ENCODE results near the gene HINT2. TPM values are rescaled to one million over a fixed set of nuclear protein-coding genes. Genes with fewer than 3 reads are reported as not detected.

HINT2 gene
- total and polyA plus RNA-seq, 2 donors (not counting 1 experiment from before 2014, with no cell fraction given), result 31.9 to 33.6 TPM

- no peak overlapping the region for H3K4me3 Mint-ChIP-seq
- H3K27me3 ChIP-seq (replicated peaks in 1 of 4; ENCODE audit: control extremely low read depth in 1 of 4, control insufficient read depth in 3 of 4, insufficient read depth in 4 of 4, low read length in 3 of 4), result no peaks in the 10 kb centered on the region
- ChIA-PET CTCF (interaction anchor here (0.7 to 1.4 kb wide), 3 partner anchors 15 to 173 kb away, joined by 3 to 10 read pairs (median 6); no protein-coding TSS in a partner anchor), POLR2A (no interaction called here)
- H3K79me2 ChIP-seq (ENCODE audit: control insufficient read depth, insufficient read depth, low read length), result peaks cover 3% of the 10 kb centered on the region
- H3K9ac ChIP-seq (ENCODE audit: low read length), result no peak overlapping the region
- no peak for TF ChIP-seq EZH2 (IDR thresholded peaks at IDR 0.05; ENCODE audit: borderline replicate concordance, insufficient read depth, low read depth, low read length, poor library complexity, severe bottlenecking)
- no peak for TF ChIP-seq CTCF (IDR thresholded peaks at IDR 0.05)
- DNase-seq (no peak), ATAC-seq (ENCODE audit: low read depth) (no peak)
- no peak overlapping the region for H3K27ac ChIP-seq (ENCODE audit: low read length in 2 of 2)
- no peaks in the 10 kb centered on the region for H3K9me3 Mint-ChIP-seq (ENCODE audit: insufficient read depth)
- WGBS (ENCODE audit: insufficient coverage), result 96% methylated on average over 14 of the region's 17 CpGs
- H3K4me2 ChIP-seq (replicated peaks; ENCODE audit: low read depth, low read length, poor library complexity, severe bottlenecking), result peak overlapping the region; percentile 35
- peaks cover 57 to 65% of the 10 kb centered on the region in 2 donors for H3K4me1 ChIP-seq (ENCODE audit: control insufficient read depth in 2 of 2, insufficient read depth in 2 of 2, low read length in 2 of 2)
- no peak overlapping the region for H3K4me3 ChIP-seq (ENCODE audit: control extremely low read depth in 1 of 5, extremely low read depth in 1 of 5, insufficient read depth in 1 of 5, low read depth in 2 of 5, low read length in 4 of 5)
- H3K27me3 Mint-ChIP-seq, result no peaks in the 10 kb centered on the region
- H3K9me3 ChIP-seq (ENCODE audit: control extremely low read depth in 1 of 3, control insufficient read depth in 2 of 3, insufficient read depth in 1 of 3, low read length in 2 of 3), result no peaks in the 10 kb centered on the region
- H3K36me3 ChIP-seq (replicated peaks in 1 of 2; ENCODE audit: control extremely low read depth in 1 of 2, control insufficient read depth in 1 of 2, extremely low read depth in 1 of 2, insufficient read depth in 2 of 2, low read length in 1 of 2), result no peaks in the 10 kb centered on the region
- H4K20me1 ChIP-seq (ENCODE audit: control insufficient read depth, insufficient read depth, low read length, poor library complexity, severe bottlenecking), result no peaks in the 10 kb centered on the region
- no peak overlapping the region for H2AFZ ChIP-seq (ENCODE audit: insufficient read depth, low read depth, low read length, poor library complexity, severe bottlenecking)
- intact Hi-C loops (cut with micrococcal nuclease), result no loop called here
- H3K4me1 Mint-ChIP-seq, result peaks cover 59% of the 10 kb centered on the region
- H3K27ac Mint-ChIP-seq, result no peak overlapping the region
Measured at GRCh38 chr9:35842020-35842745, 27.3 kb upstream of the HINT2 start.

- H3K9me3 ChIP-seq (ENCODE audit: control extremely low read depth in 1 of 3, control insufficient read depth in 2 of 3, insufficient read depth in 1 of 3, low read length in 2 of 3), result no peaks in the 10 kb centered on the region
- intact Hi-C loops (cut with micrococcal nuclease), result no loop called here
- no peaks in the 10 kb centered on the region for H3K27me3 ChIP-seq (replicated peaks in 1 of 4; ENCODE audit: control extremely low read depth in 1 of 4, control insufficient read depth in 3 of 4, insufficient read depth in 4 of 4, low read length in 3 of 4)
- Mint-ChIP-seq H3K4me1 (peaks cover 53% of the 10 kb centered on the region), H3K27ac (no peak overlapping the region), H3K9me3 (ENCODE audit: insufficient read depth) (no peaks in the 10 kb centered on the region), H3K4me3 (no peak overlapping the region), H3K27me3 (no peaks in the 10 kb centered on the region)
- CTCF ChIA-PET, result interaction anchor here (0.7 to 1.4 kb wide), 4 partner anchors 15 to 172 kb away, joined by 3 to 10 read pairs (median 4); no protein-coding TSS in a partner anchor
- H3K27ac ChIP-seq (ENCODE audit: low read length in 2 of 2), result no peak overlapping the region
- H3K4me2 ChIP-seq (replicated peaks; ENCODE audit: low read depth, low read length, poor library complexity, severe bottlenecking), result no peak overlapping the region
- 100% methylated on average over 2 of the region's 5 CpGs for WGBS (ENCODE audit: insufficient coverage)
- peaks cover 3% of the 10 kb centered on the region for H3K79me2 ChIP-seq (ENCODE audit: control insufficient read depth, insufficient read depth, low read length)
- ATAC-seq (ENCODE audit: low read depth) (no peak), DNase-seq (no peak)
- TF ChIP-seq EZH2 (IDR thresholded peaks at IDR 0.05; ENCODE audit: borderline replicate concordance, insufficient read depth, low read depth, low read length, poor library complexity, severe bottlenecking), result no peak
- TF ChIP-seq CTCF (IDR thresholded peaks at IDR 0.05), result no peak
- no peak overlapping the region for H2AFZ ChIP-seq (ENCODE audit: insufficient read depth, low read depth, low read length, poor library complexity, severe bottlenecking)
- H3K9ac ChIP-seq (ENCODE audit: low read length), result no peak overlapping the region
- no peaks in the 10 kb centered on the region for H4K20me1 ChIP-seq (ENCODE audit: control insufficient read depth, insufficient read depth, low read length, poor library complexity, severe bottlenecking)
- POLR2A ChIA-PET, result no interaction called here
- H3K4me1 ChIP-seq (ENCODE audit: control insufficient read depth in 2 of 2, insufficient read depth in 2 of 2, low read length in 2 of 2), result peaks cover 51 to 59% of the 10 kb centered on the region in 2 donors
- H3K36me3 ChIP-seq (replicated peaks in 1 of 2; ENCODE audit: control extremely low read depth in 1 of 2, control insufficient read depth in 1 of 2, extremely low read depth in 1 of 2, insufficient read depth in 2 of 2, low read length in 1 of 2), result no peaks in the 10 kb centered on the region
- H3K4me3 ChIP-seq (ENCODE audit: control extremely low read depth in 1 of 5, extremely low read depth in 1 of 5, insufficient read depth in 1 of 5, low read depth in 2 of 5, low read length in 4 of 5), result no peak overlapping the region
Measured at GRCh38 chr9:35841645-35841900, 26.7 kb upstream of the HINT2 start.

Measured in B cell (primary cell).